ENCODE results near the gene SYDE1. TPM values are rescaled to one million over a fixed set of nuclear protein-coding genes. Genes with fewer than 3 reads are reported as not detected.

Gene SYDE1
- polyA plus RNA-seq, 1 donor from 2014 or later, result not detected

GRCh38 chr19:15156391-15156790 lies 49.2 kb downstream of the SYDE1 start:
- no peaks in the 10 kb centered on the region for H4K20me1 ChIP-seq (ENCODE audit: insufficient read depth)
- H3F3A ChIP-seq (ENCODE audit: insufficient read depth, low read length, poor library complexity, severe bottlenecking), result no peaks in the 10 kb centered on the region
- H3K4me2 ChIP-seq (ENCODE audit: low read length), result no peak overlapping the region
- no peak overlapping the region for H3K9ac ChIP-seq (ENCODE audit: low read length)
- H3K9me3 ChIP-seq (ENCODE audit: low read length), result peaks cover 9% of the 10 kb centered on the region
- H3K36me3 ChIP-seq (ENCODE audit: insufficient read depth, low read length), result no peaks in the 10 kb centered on the region
- no peak overlapping the region for H3K4me3 ChIP-seq (ENCODE audit: low read length)
- no peaks in the 10 kb centered on the region for H3K9me2 ChIP-seq (ENCODE audit: insufficient read depth, low read length)
- no peaks in the 10 kb centered on the region for H3K79me2 ChIP-seq (replicated peaks; ENCODE audit: insufficient read depth, low read length)
- H2AFZ ChIP-seq (ENCODE audit: low read depth, low read length), result no peak overlapping the region
- no peak overlapping the region for H3K27ac ChIP-seq (ENCODE audit: low read length)
- no peaks in the 10 kb centered on the region for H3K27me3 ChIP-seq (ENCODE audit: insufficient read depth, low read depth, low read length)
- TF ChIP-seq RAD21 (conservative IDR thresholded peaks at IDR 0.05) (no peak), EP300 (conservative IDR thresholded peaks at IDR 0.05; ENCODE audit: poor library complexity, severe bottlenecking) (no peak), MXI1 (conservative IDR thresholded peaks at IDR 0.05; ENCODE audit: poor library complexity, severe bottlenecking) (no peak), TAF1 (IDR thresholded peaks at IDR 0.05; ENCODE audit: low read depth) (no peak), REST (IDR thresholded peaks at IDR 0.05; ENCODE audit: borderline replicate concordance) (no peak), SMC3 (conservative IDR thresholded peaks at IDR 0.05; ENCODE audit: poor library complexity) (no peak), CTCF (IDR thresholded peaks at IDR 0.05; ENCODE audit: poor library complexity, severe bottlenecking) (no peak), POLR2AphosphoS5 (IDR thresholded peaks at IDR 0.05) (no peak)

- no peaks in the 10 kb centered on the region for H3K79me2 ChIP-seq (replicated peaks; ENCODE audit: insufficient read depth, low read length)
- H3K9me3 ChIP-seq (ENCODE audit: low read length), result peaks cover 9% of the 10 kb centered on the region
- H3F3A ChIP-seq (ENCODE audit: insufficient read depth, low read length, poor library complexity, severe bottlenecking), result no peaks in the 10 kb centered on the region
- no peak overlapping the region for H3K9ac ChIP-seq (ENCODE audit: low read length)
- H3K9me2 ChIP-seq (ENCODE audit: insufficient read depth, low read length), result no peaks in the 10 kb centered on the region
- H4K20me1 ChIP-seq (ENCODE audit: insufficient read depth), result no peaks in the 10 kb centered on the region
- H3K36me3 ChIP-seq (ENCODE audit: insufficient read depth, low read length), result no peaks in the 10 kb centered on the region
- no peak overlapping the region for H3K4me3 ChIP-seq (ENCODE audit: low read length)
- H3K27me3 ChIP-seq (ENCODE audit: insufficient read depth, low read depth, low read length), result no peaks in the 10 kb centered on the region
- H3K27ac ChIP-seq (ENCODE audit: low read length), result no peak overlapping the region
- H3K4me2 ChIP-seq (ENCODE audit: low read length), result no peak overlapping the region
- TF ChIP-seq TAF1 (IDR thresholded peaks at IDR 0.05; ENCODE audit: low read depth) (no peak), EP300 (conservative IDR thresholded peaks at IDR 0.05; ENCODE audit: poor library complexity, severe bottlenecking) (no peak), MXI1 (conservative IDR thresholded peaks at IDR 0.05; ENCODE audit: poor library complexity, severe bottlenecking) (no peak), REST (IDR thresholded peaks at IDR 0.05; ENCODE audit: borderline replicate concordance) (no peak), CTCF (IDR thresholded peaks at IDR 0.05; ENCODE audit: poor library complexity, severe bottlenecking) (no peak), RAD21 (conservative IDR thresholded peaks at IDR 0.05) (no peak), SMC3 (conservative IDR thresholded peaks at IDR 0.05; ENCODE audit: poor library complexity) (no peak), EZH2 (IDR thresholded peaks at IDR 0.05; ENCODE audit: borderline replicate concordance, insufficient read depth, low read length, poor library complexity, severe bottlenecking) (no peak), POLR2AphosphoS5 (IDR thresholded peaks at IDR 0.05) (no peak)
- H2AFZ ChIP-seq (ENCODE audit: low read depth, low read length), result no peak overlapping the region
Observed at GRCh38 chr19:15159251-15159650, 52.0 kb downstream of the SYDE1 start.

All from neural cell (in vitro differentiated cells).